HUES6 (cell line): ENCODE results near the gene NDUFB11.
"Not testable (repeated sequence)": the region's sequence is repeated elsewhere in the genome, so short reads cannot be mapped to it uniquely, and the experiment has no call there.

Source experiments
- H3K27ac ChIP-seq: 2 replicates; pipeline ENCODE4 v1.7.0; 2013; ENCODE audit warnings: low read depth, mild to moderate bottlenecking, low read length, inconsistent platforms
- H3K27me3 ChIP-seq: 2 replicates; pipeline ENCODE4 v1.6.1; 2013; ENCODE audit warnings: low read length; ENCODE audit not compliant: control insufficient read depth, insufficient read depth
- H3K36me3 ChIP-seq: 2 replicates; pipeline ENCODE4 v1.6.1; 2013; ENCODE audit warnings: low read length; ENCODE audit not compliant: control insufficient read depth, insufficient read depth
- H3K4me1 ChIP-seq: 2 replicates; pipeline ENCODE4 v1.6.1; 2013; ENCODE audit warnings: low read length; ENCODE audit not compliant: control insufficient read depth, insufficient read depth
- H3K4me3 ChIP-seq: 2 replicates; pipeline ENCODE4 v1.5.1; 2013; ENCODE audit warnings: low read depth, low read length
- H3K9ac ChIP-seq: one replicate; pipeline ENCODE4 v1.6.1; 2013; ENCODE audit warnings: mild to moderate bottlenecking, low read length
- H3K9me3 ChIP-seq: 2 replicates; pipeline ENCODE4 v1.6.1; 2013; ENCODE audit warnings: low read depth, low read length; ENCODE audit not compliant: control insufficient read depth, insufficient read depth

Gene NDUFB11

GRCh38 chrX:47110936-47111615 is 33.4 kb downstream of the NDUFB11 start:
- H3K4me3 ChIP-seq, H3K27ac ChIP-seq, H3K36me3 ChIP-seq, H3K9me3 ChIP-seq, H3K9ac ChIP-seq, H3K4me1 ChIP-seq, H3K27me3 ChIP-seq: not testable (repeated sequence)

GRCh38 chrX:47101206-47101605 is 43.3 kb downstream of the NDUFB11 start:
- no peak overlapping the region for H3K9ac ChIP-seq
- H3K36me3 ChIP-seq: no peaks in the 10 kb centered on the region
- no peak overlapping the region for H3K27ac ChIP-seq
- H3K4me1 ChIP-seq: peaks cover 7% of the 10 kb centered on the region
- H3K4me3 ChIP-seq: no peak overlapping the region
- no peaks in the 10 kb centered on the region for H3K27me3 ChIP-seq
- no peaks in the 10 kb centered on the region for H3K9me3 ChIP-seq

- no peaks in the 10 kb centered on the region for H3K27me3 ChIP-seq
- no peak overlapping the region for H3K27ac ChIP-seq
- no peaks in the 10 kb centered on the region for H3K36me3 ChIP-seq
- H3K9me3 ChIP-seq: no peaks in the 10 kb centered on the region
- H3K4me1 ChIP-seq: peaks cover 7% of the 10 kb centered on the region
- H3K9ac ChIP-seq: no peak overlapping the region
- H3K4me3 ChIP-seq: no peak overlapping the region
Observed at GRCh38 chrX:47098338-47099094, 46.0 kb downstream of the NDUFB11 start.

GRCh38 chrX:47097018-47097417 is 47.5 kb downstream of the NDUFB11 start:
- Histone ChIP-seq H3K27me3 (no peaks in the 10 kb centered on the region), H3K36me3 (no peaks in the 10 kb centered on the region), H3K4me1 (peaks cover 8% of the 10 kb centered on the region), H3K9ac (no peak overlapping the region), H3K27ac (no peak overlapping the region), H3K9me3 (no peaks in the 10 kb centered on the region), H3K4me3 (no peak overlapping the region)

- no peaks in the 10 kb centered on the region for H3K9me3 ChIP-seq
- no peaks in the 10 kb centered on the region for H3K36me3 ChIP-seq
- no peak overlapping the region for H3K27ac ChIP-seq
- no peak overlapping the region for H3K9ac ChIP-seq
- H3K4me3 ChIP-seq: no peak overlapping the region
- H3K4me1 ChIP-seq: peaks cover 19% of the 10 kb centered on the region
- H3K27me3 ChIP-seq: no peaks in the 10 kb centered on the region
Observed at GRCh38 chrX:47093860-47094259, 50.6 kb downstream of the NDUFB11 start.

GRCh38 chrX:47093248-47093647 is 51.3 kb downstream of the NDUFB11 start:
- Histone ChIP-seq H3K9me3 (no peaks in the 10 kb centered on the region), H3K9ac (no peak overlapping the region), H3K4me3 (no peak overlapping the region), H3K27me3 (no peaks in the 10 kb centered on the region), H3K36me3 (no peaks in the 10 kb centered on the region), H3K4me1 (peaks cover 19% of the 10 kb centered on the region), H3K27ac (no peak overlapping the region)
